Activated CD8-positive, alpha-beta T cell treated with anti-CD3 and anti-CD28 coated beads for 36 hours (primary cell): ENCODE data around the gene PLEKHJ1. TPM values are rescaled to one million over a fixed set of nuclear protein-coding genes. Genes with fewer than 3 reads are reported as not detected.

Experiments used
- ATAC-seq: fragments of 200-7000 bp; cut with Tn5 transposase; one replicate; pipeline ENCODE4 v1.10.0; 2021; ENCODE audit warnings: mild to moderate bottlenecking, moderate library complexity
- CTCF ChIA-PET: fragments of 350-600 bp; sonication (Branson Sonifier 250); formaldehyde crosslinking; loops from one replicate; lab custom pipeline; 2021; ENCODE audit warnings: antibody characterized with exemption; lab: Charles Lee
- POLR2A ChIA-PET: fragments of 350-600 bp; sonication (Branson Sonifier 250); formaldehyde crosslinking; loops from one replicate; lab custom pipeline; 2021; ENCODE audit warnings: antibody characterized with exemption; lab: Charles Lee
- DNase-seq: peaks from one replicate; pipeline ENCODE4 v3.0.0-alpha.2; 2020
- H3K27ac Mint-ChIP-seq: one replicate; pipeline ENCODE4 v1.8.0; 2021; ENCODE audit warnings: mild to moderate bottlenecking, mixed read lengths
- H3K27me3 Mint-ChIP-seq: one replicate; pipeline ENCODE4 v1.8.0; 2021; ENCODE audit warnings: mixed read lengths
- H3K36me3 Mint-ChIP-seq: one replicate; pipeline ENCODE4 v1.8.0; 2021; ENCODE audit warnings: low read depth, mixed read lengths
- H3K4me1 Mint-ChIP-seq: one replicate; pipeline ENCODE4 v1.8.0; 2021; ENCODE audit warnings: low read depth, mixed read lengths
- H3K4me3 Mint-ChIP-seq: one replicate; pipeline ENCODE4 v1.8.0; 2021; ENCODE audit warnings: mild to moderate bottlenecking, moderate library complexity, mixed read lengths
- H3K9me3 Mint-ChIP-seq: one replicate; pipeline ENCODE4 v1.8.0; 2021; ENCODE audit warnings: mixed read lengths
- CTCF ChIP-seq: fragments of 200-600 bp; IDR thresholded peaks from one replicate; pipeline ENCODE4 v1.8.0; 2022; ENCODE audit warnings: antibody characterized with exemption, mild to moderate bottlenecking
- intact Hi-C: fragments of 100-400 bp; cut with micrococcal nuclease; formaldehyde crosslinking; loops from one replicate; pipeline ENCODE4 v1.10.0; 2022
- total RNA-seq, 2 experiments: library from RNA; stranded (reverse); gene quantifications; one replicate each; pipeline ENCODE4 v1.2.3, GENCODE V29; 2021

Gene PLEKHJ1
- total RNA-seq, 2 experiments from 2014 or later, result 65.3 to 72.8 TPM

GRCh38 chr19:2192862-2193261 lies 43.3 kb downstream of the PLEKHJ1 start:
- intact Hi-C loops, result no loop called here
- Mint-ChIP-seq H3K27me3 (no peaks in the 10 kb centered on the region), H3K27ac (no peak overlapping the region), H3K9me3 (no peaks in the 10 kb centered on the region), H3K36me3 (peaks cover 33% of the 10 kb centered on the region), H3K4me3 (no peak overlapping the region), H3K4me1 (no peaks in the 10 kb centered on the region)
- TF ChIP-seq CTCF, result no peak
- ChIA-PET CTCF (no interaction called here), POLR2A (no interaction called here)
- DNase-seq (no peak), ATAC-seq (no peak)

DNA sequence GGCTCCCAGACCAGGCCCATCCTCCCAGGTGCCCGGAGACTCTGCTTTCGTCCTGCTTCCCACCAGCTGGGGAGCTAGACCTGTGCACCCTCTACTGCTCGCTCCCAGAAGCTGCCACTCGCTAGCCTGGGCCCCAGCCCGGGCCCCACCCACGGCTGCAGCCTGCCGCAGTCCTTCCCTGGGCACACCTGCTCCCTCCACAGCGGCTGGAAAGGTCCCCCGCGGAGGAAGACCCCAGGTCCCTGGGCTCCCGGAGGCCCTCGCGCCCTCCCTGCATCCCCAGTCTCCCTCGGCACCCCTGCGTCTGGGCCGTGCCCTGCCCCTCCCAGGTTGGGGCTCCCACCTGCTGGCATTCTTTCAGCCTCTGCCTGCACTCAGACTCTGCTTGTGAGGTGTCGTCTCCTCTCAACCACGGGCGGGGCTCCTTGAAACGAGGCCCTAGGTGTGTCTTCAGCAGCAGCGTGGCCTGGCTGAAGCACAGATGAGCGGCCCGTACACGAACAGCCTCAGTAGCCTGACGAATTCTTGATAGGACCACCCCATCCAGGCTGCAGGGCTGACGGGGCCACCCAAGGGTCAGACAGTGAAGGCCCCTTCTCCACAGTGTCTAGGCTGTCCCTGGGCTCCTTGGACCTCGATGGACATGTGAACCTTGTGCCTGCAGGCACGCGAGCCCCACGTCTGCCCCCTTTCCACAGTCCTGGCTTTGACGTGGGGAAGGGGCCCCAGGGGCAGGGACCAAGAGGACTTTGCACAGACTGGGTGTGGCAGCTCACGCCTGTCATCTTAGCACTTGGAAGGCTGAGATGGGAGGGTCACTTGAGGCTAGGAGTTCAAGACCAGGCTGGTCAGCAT lies 44.4 kb downstream of the PLEKHJ1 start:
- H3K4me1 Mint-ChIP-seq, result peaks cover 3% of the 10 kb centered on the region
- ChIA-PET POLR2A (no interaction called here), CTCF (no interaction called here)
- no peaks in the 10 kb centered on the region for H3K27me3 Mint-ChIP-seq
- DNase-seq (no peak), ATAC-seq (no peak)
- H3K27ac Mint-ChIP-seq, result no peak overlapping the region
- H3K9me3 Mint-ChIP-seq, result no peaks in the 10 kb centered on the region
- peaks cover 34% of the 10 kb centered on the region for H3K36me3 Mint-ChIP-seq
- TF ChIP-seq CTCF, result no peak
- intact Hi-C loops, result no loop called here
- H3K4me3 Mint-ChIP-seq, result no peak overlapping the region

DNA sequence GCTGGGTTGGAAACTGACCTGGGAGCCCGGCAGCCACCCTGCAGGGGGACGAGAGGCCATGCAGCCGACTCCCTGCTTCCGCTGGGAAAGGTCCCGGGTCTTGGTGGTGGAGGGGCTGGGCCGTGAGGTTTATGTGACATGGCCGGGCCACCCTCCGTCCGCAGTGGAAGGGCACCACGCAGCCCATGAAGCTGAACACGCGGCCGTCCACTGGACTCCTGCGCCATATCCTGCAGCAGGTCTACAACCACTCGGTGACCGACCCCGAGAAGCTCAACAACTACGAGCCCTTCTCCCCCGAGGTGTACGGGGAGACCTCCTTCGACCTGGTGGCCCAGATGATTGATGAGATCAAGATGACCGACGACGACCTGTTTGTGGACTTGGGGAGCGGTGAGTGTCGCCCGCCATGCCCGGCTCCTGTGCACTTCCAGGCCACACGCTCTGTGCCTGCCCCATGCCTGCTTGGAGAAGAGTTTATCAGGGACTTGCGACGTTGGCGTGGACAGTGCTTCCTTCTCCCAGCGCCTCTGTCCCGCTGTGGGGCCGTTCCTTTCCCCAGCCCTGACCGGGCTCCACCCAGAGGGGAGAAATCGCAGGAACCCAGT lies 45.2 kb downstream of the PLEKHJ1 start:
- intact Hi-C loops, result no loop called here
- Mint-ChIP-seq H3K36me3 (peaks cover 36% of the 10 kb centered on the region), H3K27me3 (no peaks in the 10 kb centered on the region), H3K4me3 (no peak overlapping the region), H3K9me3 (no peaks in the 10 kb centered on the region), H3K4me1 (peaks cover 3% of the 10 kb centered on the region), H3K27ac (no peak overlapping the region)
- CTCF ChIA-PET, result no interaction called here
- no peak for TF ChIP-seq CTCF
- DNase-seq (no peak), ATAC-seq (no peak)
- POLR2A ChIA-PET, result no interaction called here

DNA sequence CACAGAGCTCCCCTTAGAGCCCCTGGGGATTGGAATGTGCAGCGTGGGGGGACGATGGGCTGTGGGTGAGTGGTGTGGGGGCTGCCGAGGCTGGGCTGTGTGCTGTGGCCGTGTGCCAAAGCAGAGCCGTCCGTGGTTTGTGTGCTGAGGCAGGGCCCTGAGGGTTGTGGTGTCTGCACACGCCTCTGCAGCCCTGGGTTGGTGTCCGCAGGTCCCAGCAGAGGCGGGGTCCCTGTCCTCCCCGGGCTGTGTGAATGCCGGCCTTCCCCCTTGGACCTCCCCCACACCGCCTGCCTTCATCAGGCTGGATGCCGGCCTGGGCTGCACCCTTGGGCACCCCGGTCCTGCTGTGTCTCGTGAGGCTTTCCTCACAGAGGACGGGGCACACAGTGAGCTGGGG lies 46.2 kb downstream of the PLEKHJ1 start:
- intact Hi-C loops, result no loop called here
- ATAC-seq, result no peak
- H3K27me3 Mint-ChIP-seq, result no peaks in the 10 kb centered on the region

More for the DNA sequence above, 46.2 kb downstream of the PLEKHJ1 start:
- Mint-ChIP-seq H3K9me3 (no peaks in the 10 kb centered on the region), H3K27ac (no peak overlapping the region), H3K36me3 (peaks cover 42% of the 10 kb centered on the region), H3K4me1 (peaks cover 4% of the 10 kb centered on the region), H3K4me3 (no peak overlapping the region)
- CTCF ChIA-PET, result no interaction called here
- TF ChIP-seq CTCF, result no peak
- POLR2A ChIA-PET, result no interaction called here
- no peak for DNase-seq
